OCI-LY7 (cell line): ENCODE data around the gene TUBB1. TPM values are rescaled to one million over a fixed set of nuclear protein-coding genes. Genes with fewer than 3 reads are reported as not detected.

ENCODE experiments used
- BruUV-seq: library from RNA; stranded (reverse); fragments of 400-500 nt; replicated peaks from 2 replicates; lab custom pipeline; 2021; lab: Mats Ljungman, UMichigan
- CTCF ChIA-PET: fragments of 300-600 bp; sonication (Branson Sonifier 250); formaldehyde crosslinking; loops from one replicate; lab custom pipeline; 2022; ENCODE audit warnings: antibody characterized with exemption; ENCODE audit not compliant: unreplicated experiment; lab: Charles Lee
- POLR2A ChIA-PET: fragments of 300-600 bp; sonication (Branson Sonifier 250); formaldehyde crosslinking; loops from one replicate; lab custom pipeline; 2022; ENCODE audit warnings: antibody characterized with exemption; lab: Charles Lee
- DNase-seq: peaks from one replicate; pipeline ENCODE4 v3.0.0-alpha.2; 2015; ENCODE audit warnings: low spot score
- H2AFZ ChIP-seq: fragments of 200-600 bp; sonication (generic), shearing (Covaris generic); 2 replicates; pipeline ENCODE4 v1.6.1; 2014; ENCODE audit warnings: mild to moderate bottlenecking, antibody characterized with exemption, low read length, moderate library complexity
- H3K27ac ChIP-seq: fragments of 200-600 bp; sonication (generic); 2 replicates; pipeline ENCODE4 v1.5.1; 2014; ENCODE audit warnings: mixed run types, low read depth, mild to moderate bottlenecking, moderate library complexity, low read length, inconsistent platforms; ENCODE audit not compliant: poor library complexity, severe bottlenecking
- H3K36me3 ChIP-seq: fragments of 200-600 bp; sonication (generic); 2 replicates; pipeline ENCODE4 v1.6.1; 2014; ENCODE audit warnings: mild to moderate bottlenecking, antibody characterized with exemption, low read length, moderate library complexity, mixed read lengths; ENCODE audit not compliant: insufficient read depth
- H3K4me1 ChIP-seq: fragments of 200-600 bp; sonication (generic); 2 replicates; pipeline ENCODE4 v1.5.1; 2014; ENCODE audit warnings: mild to moderate bottlenecking, low read length; ENCODE audit not compliant: insufficient read depth, poor library complexity, severe bottlenecking
- H3K4me2 ChIP-seq: fragments of 200-600 bp; sonication (generic); 2 replicates; pipeline ENCODE4 v1.6.1; 2014; ENCODE audit warnings: mild to moderate bottlenecking, low read length
- H3K4me3 ChIP-seq: fragments of 200-600 bp; sonication (generic); 2 replicates; pipeline ENCODE4 v1.5.1; 2014; ENCODE audit warnings: mild to moderate bottlenecking, low read depth, low read length; ENCODE audit not compliant: poor library complexity, severe bottlenecking
- H3K79me2 ChIP-seq: fragments of 200-600 bp; sonication (generic); 2 replicates; pipeline ENCODE4 v1.6.1; 2016; ENCODE audit warnings: low read depth, mild to moderate bottlenecking, low read length, moderate library complexity, mixed read lengths; ENCODE audit not compliant: insufficient read depth
- H3K9me2 ChIP-seq: fragments of 200-600 bp; sonication (generic); 2 replicates; pipeline ENCODE4 v1.6.1; 2016; ENCODE audit warnings: mild to moderate bottlenecking, low read length, mixed read lengths; ENCODE audit not compliant: insufficient read depth
- H3K9me3 ChIP-seq: fragments of 200-600 bp; sonication (generic); 2 replicates; pipeline ENCODE4 v1.6.1; 2014; ENCODE audit warnings: mild to moderate bottlenecking, mixed run types, low read length, mixed read lengths
- H4K20me1 ChIP-seq: fragments of 200-600 bp; sonication (generic); 2 replicates; pipeline ENCODE4 v1.6.1; 2014; ENCODE audit warnings: mild to moderate bottlenecking, antibody characterized with exemption, low read length, moderate library complexity, mixed read lengths; ENCODE audit not compliant: insufficient read depth
- EZH2phosphoT487 ChIP-seq: fragments of 200-600 bp; sonication (generic); IDR thresholded peaks from 2 replicates; pipeline ENCODE4 v1.6.1; 2018; ENCODE audit warnings: low read depth, borderline replicate concordance, mild to moderate bottlenecking, mixed run types, antibody characterized with exemption, low read length, moderate library complexity, mixed read lengths
- intact Hi-C: fragments of 100-400 bp; cut with micrococcal nuclease; formaldehyde crosslinking; loops from one replicate; pipeline ENCODE4 v1.10.0; 2022; ENCODE audit not compliant: unreplicated experiment
- total RNA-seq, 2 experiments: library from RNA; depleted of rRNA in 1 of 2; stranded (reverse); fragments of >200 nt in 1 of 2; shearing (Covaris generic) in 1 of 2; gene quantifications; 2 replicates each; pipeline ENCODE4 v1.2.3, GENCODE V29; 2014 to 2022
- TF ChIP-seq, protein P1 (sequence below): fragments of 200-600 bp; sonication (generic); conservative IDR thresholded peaks from 2 replicates; pipeline ENCODE4 v1.5.1; 2014; ENCODE audit warnings: mild to moderate bottlenecking, antibody characterized with exemption, low read length, moderate library complexity, mixed read lengths

TUBB1 gene
- total RNA-seq, 2 experiments from 2014 or later: 0.11 TPM; not detected in 1

DNA sequence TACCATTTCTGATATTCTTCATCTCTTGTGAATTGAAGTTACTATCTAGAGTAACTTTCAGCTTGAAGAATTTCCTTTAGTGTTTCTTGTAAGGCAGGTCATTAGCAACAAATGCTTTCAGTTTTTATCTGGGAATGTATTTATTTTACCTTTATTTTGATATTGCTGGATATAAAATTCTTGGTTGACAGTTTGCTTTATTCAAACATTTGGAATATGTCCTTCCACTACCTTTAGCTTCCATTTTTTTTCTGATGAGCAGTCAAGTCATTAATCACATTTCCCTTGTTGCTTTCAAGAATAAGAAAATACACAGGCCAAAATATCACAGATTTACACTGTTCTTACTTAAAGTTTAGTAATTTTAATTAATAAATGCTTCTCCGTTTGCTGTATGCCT lies 43.9 kb upstream of the TUBB1 start:
- Histone ChIP-seq H3K79me2 (no peaks in the 10 kb centered on the region), H3K27ac (no peak overlapping the region), H3K36me3 (no peaks in the 10 kb centered on the region), H3K4me3 (no peak overlapping the region), H3K4me1 (peaks cover 28% of the 10 kb centered on the region), H3K4me2 (no peak overlapping the region), H3K9me2 (no peaks in the 10 kb centered on the region), H2AFZ (no peak overlapping the region), H3K9me3 (peaks cover 18% of the 10 kb centered on the region; the same call in 1 of the 2 replicates), H4K20me1 (no peaks in the 10 kb centered on the region)
- BruUV-seq: no TSS peak
- TF ChIP-seq, protein P1, sequence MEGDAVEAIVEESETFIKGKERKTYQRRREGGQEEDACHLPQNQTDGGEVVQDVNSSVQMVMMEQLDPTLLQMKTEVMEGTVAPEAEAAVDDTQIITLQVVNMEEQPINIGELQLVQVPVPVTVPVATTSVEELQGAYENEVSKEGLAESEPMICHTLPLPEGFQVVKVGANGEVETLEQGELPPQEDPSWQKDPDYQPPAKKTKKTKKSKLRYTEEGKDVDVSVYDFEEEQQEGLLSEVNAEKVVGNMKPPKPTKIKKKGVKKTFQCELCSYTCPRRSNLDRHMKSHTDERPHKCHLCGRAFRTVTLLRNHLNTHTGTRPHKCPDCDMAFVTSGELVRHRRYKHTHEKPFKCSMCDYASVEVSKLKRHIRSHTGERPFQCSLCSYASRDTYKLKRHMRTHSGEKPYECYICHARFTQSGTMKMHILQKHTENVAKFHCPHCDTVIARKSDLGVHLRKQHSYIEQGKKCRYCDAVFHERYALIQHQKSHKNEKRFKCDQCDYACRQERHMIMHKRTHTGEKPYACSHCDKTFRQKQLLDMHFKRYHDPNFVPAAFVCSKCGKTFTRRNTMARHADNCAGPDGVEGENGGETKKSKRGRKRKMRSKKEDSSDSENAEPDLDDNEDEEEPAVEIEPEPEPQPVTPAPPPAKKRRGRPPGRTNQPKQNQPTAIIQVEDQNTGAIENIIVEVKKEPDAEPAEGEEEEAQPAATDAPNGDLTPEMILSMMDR: no peak
- TF ChIP-seq EZH2phosphoT487: no peak
- ChIA-PET CTCF (no interaction called here), POLR2A (no interaction called here)
- no peak for DNase-seq
- intact Hi-C loops: no loop called here

DNA sequence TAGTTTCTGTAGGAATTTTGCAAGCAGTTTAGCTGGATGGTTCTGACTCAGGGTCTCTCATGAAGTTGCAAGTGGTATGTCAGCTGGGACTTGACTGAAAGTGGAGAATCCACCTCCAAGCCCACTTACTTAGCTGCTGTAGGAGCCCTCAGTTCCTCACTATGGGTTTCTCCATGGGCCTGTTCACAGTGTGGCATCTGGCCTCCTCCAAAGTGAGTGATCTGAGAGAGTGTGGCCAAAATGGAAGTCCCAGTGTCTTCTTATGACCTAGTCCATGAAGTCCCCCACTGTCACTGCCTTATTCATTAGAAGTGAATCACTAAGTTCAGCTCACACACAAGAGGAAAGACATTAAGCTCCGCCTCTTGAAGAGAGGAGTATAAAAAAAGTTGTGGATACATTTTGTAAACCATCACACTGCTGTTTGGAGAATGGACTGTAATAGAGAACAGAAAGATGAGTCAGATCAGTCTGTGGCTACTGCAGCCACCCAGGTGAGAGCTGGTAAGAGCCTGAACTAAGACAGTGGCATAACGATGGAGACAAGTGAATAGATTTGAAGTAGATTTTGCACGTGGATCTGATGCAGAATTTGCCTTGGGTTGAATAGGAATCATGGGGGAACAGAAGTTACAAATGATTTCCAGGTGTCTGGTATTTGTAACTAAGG lies 43.0 kb upstream of the TUBB1 start:
- ChIA-PET CTCF (no interaction called here), POLR2A (interaction anchor here (0.7 kb wide), 1 partner anchor 119 kb away, joined by 4 read pairs; no protein-coding TSS in a partner anchor)
- no peaks in the 10 kb centered on the region for H3K36me3 ChIP-seq
- no peak overlapping the region for H2AFZ ChIP-seq
- intact Hi-C loops: no loop called here
- BruUV-seq: no TSS peak
- TF ChIP-seq, protein P1: no peak
- TF ChIP-seq EZH2phosphoT487: no peak
- peaks cover 18% of the 10 kb centered on the region; the same call in 1 of the 2 replicates for H3K9me3 ChIP-seq
- H3K4me2 ChIP-seq: no peak overlapping the region
- no peak overlapping the region for H3K4me3 ChIP-seq
- H4K20me1 ChIP-seq: no peaks in the 10 kb centered on the region
- H3K79me2 ChIP-seq: no peaks in the 10 kb centered on the region
- H3K27ac ChIP-seq: no peak overlapping the region
- no peaks in the 10 kb centered on the region for H3K9me2 ChIP-seq
- peaks cover 26% of the 10 kb centered on the region for H3K4me1 ChIP-seq
- no peak for DNase-seq
